Measurements from ENCODE around the gene TCF19. TPM values are rescaled to one million over a fixed set of nuclear protein-coding genes. Genes with fewer than 3 reads are reported as not detected.

Gene TCF19
- total and polyA plus RNA-seq, 2 donors (not counting 3 experiments of a cell fraction or from before 2014, with no cell fraction given): 13.9 to 31.7 TPM

GRCh38 chr6:31208506-31208905, 50.1 kb downstream of the TCF19 start:
- no TSS peak for BruUV-seq (replicated peaks)

More at GRCh38 chr6:31208506-31208905, 50.1 kb downstream of the TCF19 start:
- no peaks in the 10 kb centered on the region for H3K9me1 ChIP-seq (replicated peaks; ENCODE audit: control insufficient read depth, extremely low read depth, insufficient read depth, low read length)
- H4K20me1 ChIP-seq (replicated peaks; ENCODE audit: control insufficient read depth, extremely low read depth, insufficient read depth, low read length): no peaks in the 10 kb centered on the region
- H3K4me2 ChIP-seq (ENCODE audit: insufficient read depth, low read length): no peak overlapping the region
- FAIRE-seq (no peak), DNase-seq (ENCODE audit: low read depth, low spot score) (no peak)
- no peaks in the 10 kb centered on the region for H3K79me2 ChIP-seq (ENCODE audit: control insufficient read depth, insufficient read depth, low read length)
- no peaks in the 10 kb centered on the region for H3K36me3 ChIP-seq (ENCODE audit: control insufficient read depth in 2 of 2, extremely low read depth in 1 of 2, insufficient read depth in 2 of 2, low read length in 2 of 2)
- H3K9me3 ChIP-seq (replicated peaks; ENCODE audit: control insufficient read depth, insufficient read depth, low read length): no peaks in the 10 kb centered on the region
- H3K9ac ChIP-seq (replicated peaks; ENCODE audit: extremely low read depth, insufficient read depth, low read length): no peak overlapping the region
- H3K4me1 ChIP-seq (ENCODE audit: control insufficient read depth, extremely low read depth, insufficient read depth, low read length): peaks cover 3% of the 10 kb centered on the region
- intact Hi-C loops (cut with micrococcal nuclease): no loop called here
- H3K27me3 ChIP-seq (ENCODE audit: control insufficient read depth in 2 of 2, insufficient read depth in 2 of 2, low read length in 2 of 2): peaks cover 0 to 8% of the 10 kb centered on the region in 2 experiments
- no peak overlapping the region for H2AFZ ChIP-seq (ENCODE audit: low read depth, low read length)
- CTCF ChIA-PET: no interaction called here
- TF ChIP-seq EZH2 (IDR thresholded peaks at IDR 0.05; ENCODE audit: borderline replicate concordance, low read depth, low read length, severe bottlenecking): no peak
- no peak for TF ChIP-seq JUN (IDR thresholded peaks at IDR 0.05; ENCODE audit: borderline replicate concordance, insufficient read depth, insufficient read length, low read depth)
- no peak for TF ChIP-seq POLR2A (IDR thresholded peaks at IDR 0.05; ENCODE audit: low read depth, low read length)
- TF ChIP-seq FOS (IDR thresholded peaks at IDR 0.05; ENCODE audit: borderline replicate concordance, insufficient read depth, low read length): no peak
- no peak for TF ChIP-seq MAX (IDR thresholded peaks at IDR 0.05; ENCODE audit: insufficient read depth, insufficient read length)
- TF ChIP-seq POLR2AphosphoS5 (IDR thresholded peaks at IDR 0.05; ENCODE audit: insufficient read depth, low read depth, low read length): no peak
- no peak for TF ChIP-seq CTCF (IDR thresholded peaks at IDR 0.05; ENCODE audit: extremely low read depth in 1 of 2, insufficient read depth in 1 of 2, low read depth in 1 of 2, low read length in 2 of 2)
- TF ChIP-seq GATA2 (IDR thresholded peaks at IDR 0.05; ENCODE audit: insufficient read depth, insufficient read length, low read depth, low read length): no peak
- no peak overlapping the region for H3K27ac ChIP-seq (ENCODE audit: insufficient read depth, low read depth, low read length)
- no peak overlapping the region for H3K4me3 ChIP-seq (replicated peaks in 1 of 3; ENCODE audit: insufficient read depth in 1 of 3, low read depth in 1 of 3, low read length in 3 of 3)
- POLR2A ChIA-PET: no interaction called here
- dilution Hi-C loops (cut with MboI; ENCODE audit: extremely low pct_ligation_motif_present, low sequenced_read_pairs): no loop called here

Data from endothelial cell of umbilical vein (primary cell).